ENCODE results near the gene CENPB. TPM values are rescaled to one million over a fixed set of nuclear protein-coding genes. Genes with fewer than 3 reads are reported as not detected.

The CENPB gene
- total and polyA plus RNA-seq, 7 donors: 52.7 to 99.9 (median 73.4) TPM

GRCh38 chr20:3815703-3816315, 29.3 kb upstream of the CENPB start:
- WGBS, 2 donors: 69 to 83% methylated on average over 9 of the region's 9 CpGs
- no peak for TF ChIP-seq EP300 (IDR thresholded peaks at IDR 0.05)
- no peak for TF ChIP-seq CTCF (IDR thresholded peaks at IDR 0.05)
- TF ChIP-seq POLR2A (IDR thresholded peaks at IDR 0.05): no peak
- no peak for TF ChIP-seq POLR2AphosphoS5 (IDR thresholded peaks at IDR 0.05)
- Histone ChIP-seq H3K9me3 (no peaks in the 10 kb centered on the region), H3K4me1 (peaks cover 0 to 42% (median 40%) of the 10 kb centered on the region in 4 donors), H3K4me3 (no peak overlapping the region), H3K27me3 (no peaks in the 10 kb centered on the region), H3K27ac (no peak overlapping the region), H3K36me3 (no peaks in the 10 kb centered on the region)
- intact Hi-C loops (cut with DNase I): no loop called here
- peak; percentile 50 for DNase-seq

GRCh38 chr20:3814928-3815495, 28.5 kb upstream of the CENPB start:
- peaks cover 0 to 48% (median 46%) of the 10 kb centered on the region in 4 donors for H3K4me1 ChIP-seq
- no peak overlapping the region for H3K27ac ChIP-seq
- no peaks in the 10 kb centered on the region for H3K36me3 ChIP-seq
- H3K27me3 ChIP-seq: no peaks in the 10 kb centered on the region
- intact Hi-C loops (cut with DNase I): no loop called here
- H3K4me3 ChIP-seq: no peak overlapping the region
- no peak for TF ChIP-seq EP300 (IDR thresholded peaks at IDR 0.05)
- peak; percentile 64 for DNase-seq
- no peaks in the 10 kb centered on the region for H3K9me3 ChIP-seq
- 74 to 82% methylated on average over 7 of the region's 7 CpGs for WGBS, 2 donors

GRCh38 chr20:3813848-3814581, 27.5 kb upstream of the CENPB start:
- Histone ChIP-seq H3K36me3 (no peaks in the 10 kb centered on the region), H3K27ac (peak overlapping the region; percentile 86 to 93 (median 91)), H3K4me3 (no peak overlapping the region), H3K27me3 (no peaks in the 10 kb centered on the region), H3K4me1 (peaks cover 0 to 48% (median 43%) of the 10 kb centered on the region in 4 donors), H3K9me3 (no peaks in the 10 kb centered on the region)
- WGBS, 2 donors: 55 to 73% methylated on average over 12 of the region's 12 CpGs
- intact Hi-C loops (cut with DNase I): no loop called here
- peak; percentile 65 for DNase-seq
- TF ChIP-seq POLR2AphosphoS5 (IDR thresholded peaks at IDR 0.05) (no peak), CTCF (IDR thresholded peaks at IDR 0.05) (no peak), EP300 (IDR thresholded peaks at IDR 0.05) (no peak), POLR2A (IDR thresholded peaks at IDR 0.05) (no peak)

GRCh38 chr20:3812975-3813847, 26.7 kb upstream of the CENPB start:
- WGBS, 2 donors: 26 to 71% methylated on average over 8 of the region's 8 CpGs
- Histone ChIP-seq H3K4me3 (no peak overlapping the region), H3K9me3 (no peaks in the 10 kb centered on the region), H3K36me3 (no peaks in the 10 kb centered on the region), H3K27me3 (no peaks in the 10 kb centered on the region), H3K27ac (peak overlapping the region; percentile 86 to 93 (median 91)), H3K4me1 (peaks cover 0 to 49% (median 43%) of the 10 kb centered on the region in 4 donors)
- intact Hi-C loops (cut with DNase I): no loop called here
- TF ChIP-seq CTCF (IDR thresholded peaks at IDR 0.05): no peak
- no peak for TF ChIP-seq POLR2A (IDR thresholded peaks at IDR 0.05)
- no peak for TF ChIP-seq POLR2AphosphoS5 (IDR thresholded peaks at IDR 0.05)
- TF ChIP-seq EP300 (IDR thresholded peaks at IDR 0.05): no peak
- DNase-seq: peak; percentile 60
